H1 (cell line): ENCODE data around the gene SUPT7L. TPM values are rescaled to one million over a fixed set of nuclear protein-coding genes. Genes with fewer than 3 reads are reported as not detected.

Source experiments
- CREB1 ChIP-seq: IDR thresholded peaks from 2 replicates; pipeline ENCODE4 v1.6.1; 2012; ENCODE audit warnings: inconsistent platforms
- NANOG ChIP-seq: IDR thresholded peaks from 2 replicates; pipeline ENCODE4 v1.6.1; 2011; ENCODE audit warnings: low read length, low read depth, mild to moderate bottlenecking, inconsistent platforms; ENCODE audit not compliant: insufficient read depth, poor library complexity, severe bottlenecking
- POLR2A ChIP-seq, 2 experiments: IDR thresholded peaks; 1 replicate in 1 of 2; 2 replicates in 1 of 2; pipeline ENCODE4 v1.6.1; 2011; ENCODE audit warnings: low read depth in 2 of 2, low read length in 2 of 2, mild to moderate bottlenecking in 2 of 2; ENCODE audit errors: control extremely low read depth in 1 of 2
- RAD21 ChIP-seq, 2 experiments: IDR thresholded peaks in 1 of 2; conservative IDR thresholded peaks in 1 of 2; 2 replicates each; pipeline ENCODE4 v1.6.1; 2011; ENCODE audit warnings: low read depth in 2 of 2, low read length in 2 of 2, improper control_type of control experiment in 1 of 2, inconsistent platforms in 1 of 2, mild to moderate bottlenecking in 1 of 2, moderate library complexity in 1 of 2
- SIX5 ChIP-seq: IDR thresholded peaks from 2 replicates; pipeline ENCODE4 v1.6.1; 2011; ENCODE audit warnings: mild to moderate bottlenecking, low read depth, low read length
- SP1 ChIP-seq: IDR thresholded peaks from 2 replicates; pipeline ENCODE4 v1.6.1; 2011; ENCODE audit warnings: low read depth, low read length
- TAF1 ChIP-seq: IDR thresholded peaks from 2 replicates; pipeline ENCODE4 v1.6.1; 2011; ENCODE audit warnings: mild to moderate bottlenecking, low read depth, low read length
- TCF12 ChIP-seq: IDR thresholded peaks from 2 replicates; pipeline ENCODE4 v1.6.1; 2011; ENCODE audit warnings: low read depth, mild to moderate bottlenecking, low read length
- polyA plus RNA-seq, 7 experiments: library from polyadenylated mRNA; depleted of rRNA in 3 of 7; stranded (reverse) in 5 of 7; unstranded in 2 of 7; fragments of >200 nt in 5 of 7; fragments of 200-250 nt in 2 of 7; gene quantifications; 1 replicate in 5 of 7; 2 replicates in 1 of 7; 4 replicates in 1 of 7; pipeline versions ENCODE4 v1.2.1 to v1.2.3, GENCODE V29; 2011 to 2013; ENCODE audit warnings: missing spikeins in 2 of 7, mixed read lengths in 2 of 7
- total RNA-seq: library from RNA; stranded (reverse); fragmentation: NEBNext Ultra II Directional; extraction: Animal tissue kit (Norgen Biotek cat#: 25700); gene quantifications from 2 replicates; pipeline ENCODE4 v1.2.1, GENCODE V29; 2021
- TF ChIP-seq, protein P1 (sequence below): fragments of 300-600 bp; sonication (generic); IDR thresholded peaks from 2 replicates; pipeline ENCODE4 v1.7.1; 2012; ENCODE audit warnings: low read length, moderate library complexity, mild to moderate bottlenecking, inconsistent platforms; ENCODE audit not compliant: insufficient replicate concordance
- TF ChIP-seq, protein P2 (sequence below): IDR thresholded peaks from 2 replicates; pipeline ENCODE4 v1.6.1; 2011; ENCODE audit warnings: low read length, improper control_type of control experiment

The SUPT7L gene
- total and polyA plus RNA-seq, 2 of the 8 experiments (the other 6 are each of a cell fraction or from before 2014, with no cell fraction given): 22.2 to 26.6 TPM

DNA sequence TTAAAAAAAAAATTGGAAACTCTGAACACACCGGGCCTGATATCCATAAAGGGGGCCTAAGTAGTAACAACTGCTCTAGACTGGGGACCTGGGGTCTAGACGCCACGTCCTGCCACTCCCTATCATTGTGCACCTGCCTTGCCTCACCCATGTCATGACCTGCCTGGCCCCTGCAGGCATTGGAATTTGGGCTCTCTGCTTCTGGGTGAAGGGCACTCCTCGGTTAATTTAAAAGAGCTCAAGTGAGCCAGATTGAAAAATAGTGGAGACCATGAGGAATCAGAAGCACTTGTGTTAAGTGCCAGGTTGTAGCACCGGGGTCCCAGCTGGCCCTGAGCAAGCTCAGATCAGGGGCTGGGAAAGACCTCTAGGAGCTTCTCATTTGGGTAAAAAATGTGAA lies 48.4 kb upstream of the SUPT7L start (continued):
- TF ChIP-seq, protein P1, sequence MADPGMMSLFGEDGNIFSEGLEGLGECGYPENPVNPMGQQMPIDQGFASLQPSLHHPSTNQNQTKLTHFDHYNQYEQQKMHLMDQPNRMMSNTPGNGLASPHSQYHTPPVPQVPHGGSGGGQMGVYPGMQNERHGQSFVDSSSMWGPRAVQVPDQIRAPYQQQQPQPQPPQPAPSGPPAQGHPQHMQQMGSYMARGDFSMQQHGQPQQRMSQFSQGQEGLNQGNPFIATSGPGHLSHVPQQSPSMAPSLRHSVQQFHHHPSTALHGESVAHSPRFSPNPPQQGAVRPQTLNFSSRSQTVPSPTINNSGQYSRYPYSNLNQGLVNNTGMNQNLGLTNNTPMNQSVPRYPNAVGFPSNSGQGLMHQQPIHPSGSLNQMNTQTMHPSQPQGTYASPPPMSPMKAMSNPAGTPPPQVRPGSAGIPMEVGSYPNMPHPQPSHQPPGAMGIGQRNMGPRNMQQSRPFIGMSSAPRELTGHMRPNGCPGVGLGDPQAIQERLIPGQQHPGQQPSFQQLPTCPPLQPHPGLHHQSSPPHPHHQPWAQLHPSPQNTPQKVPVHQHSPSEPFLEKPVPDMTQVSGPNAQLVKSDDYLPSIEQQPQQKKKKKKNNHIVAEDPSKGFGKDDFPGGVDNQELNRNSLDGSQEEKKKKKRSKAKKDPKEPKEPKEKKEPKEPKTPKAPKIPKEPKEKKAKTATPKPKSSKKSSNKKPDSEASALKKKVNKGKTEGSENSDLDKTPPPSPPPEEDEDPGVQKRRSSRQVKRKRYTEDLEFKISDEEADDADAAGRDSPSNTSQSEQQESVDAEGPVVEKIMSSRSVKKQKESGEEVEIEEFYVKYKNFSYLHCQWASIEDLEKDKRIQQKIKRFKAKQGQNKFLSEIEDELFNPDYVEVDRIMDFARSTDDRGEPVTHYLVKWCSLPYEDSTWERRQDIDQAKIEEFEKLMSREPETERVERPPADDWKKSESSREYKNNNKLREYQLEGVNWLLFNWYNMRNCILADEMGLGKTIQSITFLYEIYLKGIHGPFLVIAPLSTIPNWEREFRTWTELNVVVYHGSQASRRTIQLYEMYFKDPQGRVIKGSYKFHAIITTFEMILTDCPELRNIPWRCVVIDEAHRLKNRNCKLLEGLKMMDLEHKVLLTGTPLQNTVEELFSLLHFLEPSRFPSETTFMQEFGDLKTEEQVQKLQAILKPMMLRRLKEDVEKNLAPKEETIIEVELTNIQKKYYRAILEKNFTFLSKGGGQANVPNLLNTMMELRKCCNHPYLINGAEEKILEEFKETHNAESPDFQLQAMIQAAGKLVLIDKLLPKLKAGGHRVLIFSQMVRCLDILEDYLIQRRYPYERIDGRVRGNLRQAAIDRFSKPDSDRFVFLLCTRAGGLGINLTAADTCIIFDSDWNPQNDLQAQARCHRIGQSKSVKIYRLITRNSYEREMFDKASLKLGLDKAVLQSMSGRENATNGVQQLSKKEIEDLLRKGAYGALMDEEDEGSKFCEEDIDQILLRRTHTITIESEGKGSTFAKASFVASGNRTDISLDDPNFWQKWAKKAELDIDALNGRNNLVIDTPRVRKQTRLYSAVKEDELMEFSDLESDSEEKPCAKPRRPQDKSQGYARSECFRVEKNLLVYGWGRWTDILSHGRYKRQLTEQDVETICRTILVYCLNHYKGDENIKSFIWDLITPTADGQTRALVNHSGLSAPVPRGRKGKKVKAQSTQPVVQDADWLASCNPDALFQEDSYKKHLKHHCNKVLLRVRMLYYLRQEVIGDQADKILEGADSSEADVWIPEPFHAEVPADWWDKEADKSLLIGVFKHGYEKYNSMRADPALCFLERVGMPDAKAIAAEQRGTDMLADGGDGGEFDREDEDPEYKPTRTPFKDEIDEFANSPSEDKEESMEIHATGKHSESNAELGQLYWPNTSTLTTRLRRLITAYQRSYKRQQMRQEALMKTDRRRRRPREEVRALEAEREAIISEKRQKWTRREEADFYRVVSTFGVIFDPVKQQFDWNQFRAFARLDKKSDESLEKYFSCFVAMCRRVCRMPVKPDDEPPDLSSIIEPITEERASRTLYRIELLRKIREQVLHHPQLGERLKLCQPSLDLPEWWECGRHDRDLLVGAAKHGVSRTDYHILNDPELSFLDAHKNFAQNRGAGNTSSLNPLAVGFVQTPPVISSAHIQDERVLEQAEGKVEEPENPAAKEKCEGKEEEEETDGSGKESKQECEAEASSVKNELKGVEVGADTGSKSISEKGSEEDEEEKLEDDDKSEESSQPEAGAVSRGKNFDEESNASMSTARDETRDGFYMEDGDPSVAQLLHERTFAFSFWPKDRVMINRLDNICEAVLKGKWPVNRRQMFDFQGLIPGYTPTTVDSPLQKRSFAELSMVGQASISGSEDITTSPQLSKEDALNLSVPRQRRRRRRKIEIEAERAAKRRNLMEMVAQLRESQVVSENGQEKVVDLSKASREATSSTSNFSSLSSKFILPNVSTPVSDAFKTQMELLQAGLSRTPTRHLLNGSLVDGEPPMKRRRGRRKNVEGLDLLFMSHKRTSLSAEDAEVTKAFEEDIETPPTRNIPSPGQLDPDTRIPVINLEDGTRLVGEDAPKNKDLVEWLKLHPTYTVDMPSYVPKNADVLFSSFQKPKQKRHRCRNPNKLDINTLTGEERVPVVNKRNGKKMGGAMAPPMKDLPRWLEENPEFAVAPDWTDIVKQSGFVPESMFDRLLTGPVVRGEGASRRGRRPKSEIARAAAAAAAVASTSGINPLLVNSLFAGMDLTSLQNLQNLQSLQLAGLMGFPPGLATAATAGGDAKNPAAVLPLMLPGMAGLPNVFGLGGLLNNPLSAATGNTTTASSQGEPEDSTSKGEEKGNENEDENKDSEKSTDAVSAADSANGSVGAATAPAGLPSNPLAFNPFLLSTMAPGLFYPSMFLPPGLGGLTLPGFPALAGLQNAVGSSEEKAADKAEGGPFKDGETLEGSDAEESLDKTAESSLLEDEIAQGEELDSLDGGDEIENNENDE: no peak
- TF ChIP-seq NANOG (no peak), SP1 (no peak), SIX5 (no peak), TCF12 (no peak), RAD21 (IDR thresholded peaks at IDR 0.05 in 1 of 2, conservative IDR thresholded peaks at IDR 0.05 in 1 of 2; ENCODE audit: low read depth in 2 of 2, low read length in 2 of 2) (no peak), POLR2A (IDR thresholded peaks at IDR 0.05; ENCODE audit: control extremely low read depth in 1 of 2, low read depth in 2 of 2, low read length in 2 of 2) (no peak), TAF1 (no peak), CREB1 (no peak)
- TF ChIP-seq, protein P2, sequence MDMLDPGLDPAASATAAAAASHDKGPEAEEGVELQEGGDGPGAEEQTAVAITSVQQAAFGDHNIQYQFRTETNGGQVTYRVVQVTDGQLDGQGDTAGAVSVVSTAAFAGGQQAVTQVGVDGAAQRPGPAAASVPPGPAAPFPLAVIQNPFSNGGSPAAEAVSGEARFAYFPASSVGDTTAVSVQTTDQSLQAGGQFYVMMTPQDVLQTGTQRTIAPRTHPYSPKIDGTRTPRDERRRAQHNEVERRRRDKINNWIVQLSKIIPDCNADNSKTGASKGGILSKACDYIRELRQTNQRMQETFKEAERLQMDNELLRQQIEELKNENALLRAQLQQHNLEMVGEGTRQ: no peak
